ENCODE measurements around the gene FEN1.

DNA sequence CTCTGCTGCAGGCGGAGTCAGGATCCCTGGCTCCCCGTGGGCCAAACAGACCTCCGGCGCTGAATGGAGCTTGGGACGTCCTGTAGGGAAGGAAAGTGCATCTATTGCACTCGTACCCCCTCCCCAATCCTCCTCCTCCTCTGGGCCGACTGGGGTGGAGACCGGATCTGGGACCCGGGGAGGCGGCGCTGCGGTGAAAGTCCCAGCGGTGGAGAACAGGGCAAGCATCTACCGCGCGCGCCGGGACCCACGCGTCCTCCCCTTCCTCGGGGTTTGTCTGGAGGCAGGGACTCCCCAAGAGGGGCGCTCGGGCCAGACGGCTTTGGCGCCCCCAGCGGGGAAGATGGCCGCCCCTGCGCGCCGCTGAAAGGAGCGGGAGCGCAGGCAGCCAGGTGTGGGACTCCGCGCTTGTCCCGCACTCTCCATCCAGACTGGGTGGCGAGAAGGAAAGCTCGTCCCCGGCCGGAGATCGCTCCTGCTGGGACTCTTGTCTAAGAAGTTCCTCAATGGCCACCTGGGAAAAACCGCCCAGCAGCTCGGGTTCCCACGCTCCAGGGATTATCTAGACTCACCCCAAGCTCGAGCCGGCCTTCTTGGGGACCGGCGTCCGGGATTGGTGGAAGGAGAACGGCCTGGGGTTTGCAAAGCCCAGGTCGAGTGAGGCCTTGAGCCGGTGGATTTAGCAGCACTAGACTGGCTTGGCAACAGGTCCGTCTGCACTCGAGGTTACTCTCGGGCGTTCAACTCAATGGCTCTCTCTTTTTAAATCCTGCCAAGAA is 36.1 kb downstream of the FEN1 start:
- no peak for TF ChIP-seq ELF4 (IDR thresholded peaks at IDR 0.05)
- TF ChIP-seq NFRKB (IDR thresholded peaks at IDR 0.05), result no peak
- TF ChIP-seq HDGF (IDR thresholded peaks at IDR 0.05; ENCODE audit: borderline replicate concordance), result no peak
- TF ChIP-seq FOXM1 (IDR thresholded peaks at IDR 0.05; ENCODE audit: borderline replicate concordance), result no peak
- TF ChIP-seq CTBP1 (IDR thresholded peaks at IDR 0.05; ENCODE audit: borderline replicate concordance), result no peak
